ENCODE results near the gene NUBPL. TPM values are rescaled to one million over a fixed set of nuclear protein-coding genes. Genes with fewer than 3 reads are reported as not detected.

NUBPL gene
- polyA plus RNA-seq, 1 experiment, result 9.3 TPM

GRCh38 chr14:31572955-31573354 lies 11.8 kb downstream of the NUBPL start:
- no peak for TF ChIP-seq CTCF (IDR thresholded peaks at IDR 0.05; ENCODE audit: low read depth, low read length)
- no peaks in the 10 kb centered on the region for H3K27me3 ChIP-seq (ENCODE audit: control insufficient read depth, insufficient read depth, low read length)
- no peaks in the 10 kb centered on the region for H3K9me3 ChIP-seq (ENCODE audit: control insufficient read depth, insufficient read depth, low read length)
- ChIA-PET POLR2A (no interaction called here), CTCF (no interaction called here)
- no peak for DNase-seq (ENCODE audit: low read depth, low spot score)
- no peak overlapping the region for H3K27ac ChIP-seq (ENCODE audit: low read depth, low read length)
- H3K4me3 ChIP-seq (ENCODE audit: low read depth, low read length), result no peak overlapping the region

GRCh38 chr14:31576949-31577348 lies 15.7 kb downstream of the NUBPL start:
- no peaks in the 10 kb centered on the region for H3K27me3 ChIP-seq (ENCODE audit: control insufficient read depth, insufficient read depth, low read length)
- H3K27ac ChIP-seq (ENCODE audit: low read depth, low read length), result no peak overlapping the region
- TF ChIP-seq CTCF (IDR thresholded peaks at IDR 0.05; ENCODE audit: low read depth, low read length), result no peak
- ChIA-PET CTCF (no interaction called here), POLR2A (no interaction called here)
- no peak overlapping the region for H3K4me3 ChIP-seq (ENCODE audit: low read depth, low read length)
- no peak for DNase-seq (ENCODE audit: low read depth, low spot score)
- H3K9me3 ChIP-seq (ENCODE audit: control insufficient read depth, insufficient read depth, low read length), result no peaks in the 10 kb centered on the region

- ChIA-PET CTCF (no interaction called here), POLR2A (no interaction called here)
- no peak for DNase-seq (ENCODE audit: low read depth, low spot score)
- no peaks in the 10 kb centered on the region for H3K9me3 ChIP-seq (ENCODE audit: control insufficient read depth, insufficient read depth, low read length)
- H3K27me3 ChIP-seq (ENCODE audit: control insufficient read depth, insufficient read depth, low read length), result no peaks in the 10 kb centered on the region
- H3K27ac ChIP-seq (ENCODE audit: low read depth, low read length), result no peak overlapping the region
- no peak overlapping the region for H3K4me3 ChIP-seq (ENCODE audit: low read depth, low read length)
- no peak for TF ChIP-seq CTCF (IDR thresholded peaks at IDR 0.05; ENCODE audit: low read depth, low read length)
Measured at GRCh38 chr14:31578266-31578665, 17.1 kb downstream of the NUBPL start.

GRCh38 chr14:31578792-31579501 lies 17.7 kb downstream of the NUBPL start:
- ChIA-PET POLR2A (no interaction called here), CTCF (no interaction called here)
- H3K27me3 ChIP-seq (ENCODE audit: control insufficient read depth, insufficient read depth, low read length), result no peaks in the 10 kb centered on the region
- no peak overlapping the region for H3K4me3 ChIP-seq (ENCODE audit: low read depth, low read length)
- H3K9me3 ChIP-seq (ENCODE audit: control insufficient read depth, insufficient read depth, low read length), result no peaks in the 10 kb centered on the region
- no peak for TF ChIP-seq CTCF (IDR thresholded peaks at IDR 0.05; ENCODE audit: low read depth, low read length)
- no peak for DNase-seq (ENCODE audit: low read depth, low spot score)
- H3K27ac ChIP-seq (ENCODE audit: low read depth, low read length), result no peak overlapping the region

GRCh38 chr14:31580234-31580633 lies 19.0 kb downstream of the NUBPL start:
- Histone ChIP-seq H3K27ac (ENCODE audit: low read depth, low read length) (no peak overlapping the region), H3K4me3 (ENCODE audit: low read depth, low read length) (no peak overlapping the region), H3K27me3 (ENCODE audit: control insufficient read depth, insufficient read depth, low read length) (no peaks in the 10 kb centered on the region), H3K9me3 (ENCODE audit: control insufficient read depth, insufficient read depth, low read length) (no peaks in the 10 kb centered on the region)
- no peak for TF ChIP-seq CTCF (IDR thresholded peaks at IDR 0.05; ENCODE audit: low read depth, low read length)
- ChIA-PET POLR2A (no interaction called here), CTCF (no interaction called here)
- no peak for DNase-seq (ENCODE audit: low read depth, low spot score)
